ENCODE measurements around the gene SVEP1. TPM values are rescaled to one million over a fixed set of nuclear protein-coding genes. Genes with fewer than 3 reads are reported as not detected.
"Not testable (repeated sequence)": the region's sequence is repeated elsewhere in the genome, so short reads cannot be mapped to it uniquely, and the experiment has no call there.

SVEP1 gene
- total RNA-seq, 1 donor from 2014 or later = 41.8 TPM

- Histone ChIP-seq H3K9me3 (no peaks in the 10 kb centered on the region), H3K4me3 (no peak overlapping the region), H3K4me1 (no peaks in the 10 kb centered on the region), H3K27me3 (no peaks in the 10 kb centered on the region), H3K27ac (no peak overlapping the region), H3K36me3 (peaks cover 5 to 34% of the 10 kb centered on the region in 2 donors)
- intact Hi-C loops (cut with DNase I) = no loop called here
- TF ChIP-seq, protein P1, sequence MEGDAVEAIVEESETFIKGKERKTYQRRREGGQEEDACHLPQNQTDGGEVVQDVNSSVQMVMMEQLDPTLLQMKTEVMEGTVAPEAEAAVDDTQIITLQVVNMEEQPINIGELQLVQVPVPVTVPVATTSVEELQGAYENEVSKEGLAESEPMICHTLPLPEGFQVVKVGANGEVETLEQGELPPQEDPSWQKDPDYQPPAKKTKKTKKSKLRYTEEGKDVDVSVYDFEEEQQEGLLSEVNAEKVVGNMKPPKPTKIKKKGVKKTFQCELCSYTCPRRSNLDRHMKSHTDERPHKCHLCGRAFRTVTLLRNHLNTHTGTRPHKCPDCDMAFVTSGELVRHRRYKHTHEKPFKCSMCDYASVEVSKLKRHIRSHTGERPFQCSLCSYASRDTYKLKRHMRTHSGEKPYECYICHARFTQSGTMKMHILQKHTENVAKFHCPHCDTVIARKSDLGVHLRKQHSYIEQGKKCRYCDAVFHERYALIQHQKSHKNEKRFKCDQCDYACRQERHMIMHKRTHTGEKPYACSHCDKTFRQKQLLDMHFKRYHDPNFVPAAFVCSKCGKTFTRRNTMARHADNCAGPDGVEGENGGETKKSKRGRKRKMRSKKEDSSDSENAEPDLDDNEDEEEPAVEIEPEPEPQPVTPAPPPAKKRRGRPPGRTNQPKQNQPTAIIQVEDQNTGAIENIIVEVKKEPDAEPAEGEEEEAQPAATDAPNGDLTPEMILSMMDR (IDR thresholded peaks at IDR 0.05) = no peak
- no peak for DNase-seq (ENCODE audit: low spot score in 2 of 2)
Observed at GRCh38 chr9:110383491-110383890, 196.1 kb downstream of the SVEP1 start.

- no peaks in the 10 kb centered on the region for H3K4me1 ChIP-seq
- H3K27ac ChIP-seq = no peak overlapping the region
- intact Hi-C loops (cut with DNase I) = no loop called here
- no peak overlapping the region for H3K4me3 ChIP-seq
- no peaks in the 10 kb centered on the region for H3K9me3 ChIP-seq
- no peak for DNase-seq (ENCODE audit: low spot score in 2 of 2)
- H3K27me3 ChIP-seq = no peaks in the 10 kb centered on the region
- peaks cover 5 to 37% of the 10 kb centered on the region in 2 donors for H3K36me3 ChIP-seq
- TF ChIP-seq, protein P1 (IDR thresholded peaks at IDR 0.05) = no peak
Observed at GRCh38 chr9:110382731-110383130, 196.8 kb downstream of the SVEP1 start.

DNA sequence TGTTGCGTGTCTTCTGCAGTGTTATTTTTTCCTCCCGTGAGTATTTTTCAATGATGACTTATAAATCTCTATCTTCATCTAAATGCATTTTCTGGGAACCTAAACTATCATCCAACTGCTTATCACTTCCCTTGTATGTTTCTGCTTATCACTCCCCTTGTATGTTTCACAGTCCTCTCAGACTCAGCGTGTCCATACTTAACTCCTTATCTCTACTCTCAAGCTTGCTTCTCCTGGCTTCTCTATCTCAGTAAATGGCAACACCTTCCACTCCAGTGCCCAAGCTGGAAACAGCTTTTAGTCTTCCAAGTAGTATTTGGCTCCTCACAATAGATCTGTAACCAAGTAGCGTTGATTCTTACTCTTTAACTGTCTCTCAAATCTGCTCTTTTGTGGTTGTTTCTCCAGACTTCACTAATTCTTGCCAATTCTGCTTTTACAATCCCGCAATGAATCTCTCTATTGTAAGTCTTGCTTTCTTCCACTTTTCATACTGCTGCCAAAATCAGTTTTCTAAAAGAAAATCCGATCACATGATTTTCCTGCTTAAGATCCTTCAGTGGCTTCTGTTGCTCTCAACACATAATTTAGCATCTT lies 208.0 kb downstream of the SVEP1 start:
- H3K4me3 ChIP-seq = no peak overlapping the region
- no peaks in the 10 kb centered on the region for H3K4me1 ChIP-seq
- intact Hi-C loops (cut with DNase I) = no loop called here
- H3K27ac ChIP-seq = no peak overlapping the region
- no peaks in the 10 kb centered on the region for H3K27me3 ChIP-seq
- no peaks in the 10 kb centered on the region for H3K9me3 ChIP-seq
- no peak for DNase-seq (ENCODE audit: low spot score in 2 of 2)
- TF ChIP-seq, protein P1 (IDR thresholded peaks at IDR 0.05) = no peak
- H3K36me3 ChIP-seq = peaks cover 0 to 5% of the 10 kb centered on the region in 2 donors

DNA sequence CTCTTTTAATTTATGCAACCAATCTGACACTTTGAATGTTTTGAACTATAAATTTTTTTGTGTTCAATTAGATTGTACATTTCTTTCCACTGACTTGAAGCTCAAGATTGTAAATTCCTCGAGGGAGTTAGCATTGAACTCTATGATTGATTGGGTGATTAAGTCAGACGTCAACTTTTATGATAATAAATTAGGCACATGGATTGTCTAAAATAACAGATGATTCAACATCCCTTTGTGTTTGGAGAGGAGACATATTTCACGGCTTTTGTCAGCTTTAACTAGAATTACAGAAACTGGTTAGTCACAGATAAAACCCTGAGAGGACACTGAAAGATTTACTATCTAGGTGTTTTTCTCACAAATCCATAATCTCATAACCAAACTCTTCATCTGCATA lies 209.2 kb downstream of the SVEP1 start:
- TF ChIP-seq, protein P1 (IDR thresholded peaks at IDR 0.05) = no peak
- no peak overlapping the region for H3K4me3 ChIP-seq
- H3K27ac ChIP-seq = no peak overlapping the region
- H3K36me3 ChIP-seq = peaks cover 0 to 5% of the 10 kb centered on the region in 2 donors
- H3K27me3 ChIP-seq = no peaks in the 10 kb centered on the region
- no peaks in the 10 kb centered on the region for H3K9me3 ChIP-seq
- DNase-seq (ENCODE audit: low spot score in 2 of 2) = no peak
- no peaks in the 10 kb centered on the region for H3K4me1 ChIP-seq
- intact Hi-C loops (cut with DNase I) = no loop called here

DNA sequence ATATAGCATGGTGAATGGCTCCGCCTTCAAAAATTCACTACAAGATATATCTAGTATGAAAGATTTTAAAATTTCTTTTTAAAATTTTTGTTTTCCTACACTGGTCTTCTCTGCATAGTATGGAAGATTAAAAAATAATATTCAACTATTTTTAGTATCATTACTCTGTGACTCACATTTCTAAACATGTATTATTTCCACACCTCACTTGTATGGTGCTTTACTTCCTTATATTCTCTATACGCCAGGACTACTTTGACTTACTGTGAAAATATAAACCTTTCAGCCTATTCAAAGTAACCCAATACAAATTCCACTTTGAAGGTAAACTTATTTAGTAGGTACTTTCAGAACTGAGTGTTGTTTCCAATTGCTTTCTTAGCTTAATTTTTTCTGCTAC lies 215.1 kb downstream of the SVEP1 start:
- intact Hi-C loops (cut with DNase I) = no loop called here
- H3K4me3 ChIP-seq = no peak overlapping the region
- DNase-seq (ENCODE audit: low spot score in 2 of 2) = no peak
- H3K4me1 ChIP-seq = no peaks in the 10 kb centered on the region
- TF ChIP-seq, protein P1 (IDR thresholded peaks at IDR 0.05) = no peak
- H3K36me3 ChIP-seq = no peaks in the 10 kb centered on the region
- no peak overlapping the region for H3K27ac ChIP-seq
- no peaks in the 10 kb centered on the region for H3K9me3 ChIP-seq
- H3K27me3 ChIP-seq = no peaks in the 10 kb centered on the region

DNA sequence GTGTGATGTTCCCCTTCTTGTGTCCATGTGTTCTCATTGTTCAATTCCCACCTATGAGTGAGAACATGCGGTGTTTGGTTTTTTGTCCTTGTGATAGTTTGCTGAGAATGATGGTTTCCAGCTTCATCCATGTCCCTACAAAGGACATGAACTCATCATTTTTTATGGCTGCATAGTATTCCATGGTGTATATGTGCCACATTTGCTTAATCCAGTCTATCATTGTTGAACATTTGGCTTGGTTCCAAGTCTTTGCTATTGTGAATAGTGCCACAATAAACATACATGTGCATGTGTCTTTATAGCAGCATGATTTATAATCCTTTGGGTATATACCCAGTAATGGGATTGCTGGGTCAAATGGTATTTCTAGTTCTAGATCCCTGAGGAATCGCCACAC lies 220.5 kb downstream of the SVEP1 start:
- H3K9me3 ChIP-seq; DNase-seq (ENCODE audit: low spot score in 2 of 2); intact Hi-C loops (cut with DNase I); H3K4me1 ChIP-seq; H3K27me3 ChIP-seq; H3K36me3 ChIP-seq; H3K4me3 ChIP-seq; H3K27ac ChIP-seq: not testable (repeated sequence)
